SU-DHL-6 (cell line): ENCODE measurements around the gene WNT8A.
"Not testable (repeated sequence)": the region's sequence is repeated elsewhere in the genome, so short reads cannot be mapped to it uniquely, and the experiment has no call there.

Experiments used
- H2AFZ ChIP-seq: fragments of 200-600 bp; sonication (generic); 2 replicates; pipeline ENCODE4 v1.6.1; 2014; ENCODE audit warnings: low read depth, mild to moderate bottlenecking, moderate library complexity, mixed read lengths, antibody characterized with exemption, low read length; ENCODE audit not compliant: severe bottlenecking
- H3F3A ChIP-seq: fragments of 200-600 bp; shearing (Covaris generic); 2 replicates; pipeline ENCODE4 v1.6.0; 2016; ENCODE audit warnings: antibody characterized with exemption, mild to moderate bottlenecking; ENCODE audit not compliant: insufficient read depth
- H3K27ac ChIP-seq: fragments of 200-600 bp; sonication (generic); 2 replicates; pipeline ENCODE4 v1.5.1; 2016; ENCODE audit warnings: low read depth, mild to moderate bottlenecking, low read length, moderate library complexity, mixed read lengths
- H3K27me3 ChIP-seq: fragments of 200-600 bp; sonication (generic), shearing (Covaris generic); 2 replicates; pipeline ENCODE4 v1.6.0; 2014; ENCODE audit warnings: mild to moderate bottlenecking, low read length
- H3K36me3 ChIP-seq: fragments of 200-600 bp; sonication (generic); 2 replicates; pipeline ENCODE4 v1.6.1; 2014; ENCODE audit warnings: mild to moderate bottlenecking, low read length, mixed read lengths
- H3K4me2 ChIP-seq: fragments of 300-600, 200-600 bp; shearing (Covaris generic), sonication (generic); 2 replicates; pipeline ENCODE4 v1.6.0; 2014; ENCODE audit warnings: low read length, low read depth, mild to moderate bottlenecking; ENCODE audit not compliant: poor library complexity, severe bottlenecking
- H3K4me3 ChIP-seq: fragments of 200-600 bp; sonication (generic); 2 replicates; pipeline ENCODE4 v1.5.1; 2014; ENCODE audit warnings: antibody characterized with exemption, low read length, mild to moderate bottlenecking, mixed read lengths; ENCODE audit not compliant: insufficient read depth, poor library complexity, severe bottlenecking
- H3K79me2 ChIP-seq: fragments of 200-600 bp; sonication (generic); 2 replicates; pipeline ENCODE4 v1.6.1; 2014; ENCODE audit warnings: mild to moderate bottlenecking, low read length, moderate library complexity; ENCODE audit not compliant: insufficient read depth
- H3K9ac ChIP-seq: fragments of 200-600 bp; sonication (generic); 2 replicates; pipeline ENCODE4 v1.7.0; 2014; ENCODE audit warnings: mild to moderate bottlenecking, low read length
- H3K9me2 ChIP-seq: fragments of 200-600 bp; sonication (generic); replicated peaks from 2 replicates; pipeline ENCODE4 v1.6.1; 2014; ENCODE audit warnings: low read length; ENCODE audit not compliant: insufficient read depth
- H3K9me3 ChIP-seq: fragments of 200-600 bp; sonication (generic); 2 replicates; pipeline ENCODE4 v1.6.1; 2014; ENCODE audit warnings: low read length, mixed read lengths; ENCODE audit not compliant: insufficient read depth
- H4K20me1 ChIP-seq: fragments of 200-600 bp; sonication (generic); 2 replicates; pipeline ENCODE4 v1.6.1; 2014; ENCODE audit warnings: low read depth, mild to moderate bottlenecking, antibody characterized with exemption, low read length, moderate library complexity, mixed read lengths
- CTCF ChIP-seq: fragments of 200-600 bp; sonication (generic); IDR thresholded peaks from one replicate; pipeline ENCODE4 v1.5.1; 2017; ENCODE audit warnings: antibody characterized with exemption, mild to moderate bottlenecking, low read length, moderate library complexity; ENCODE audit not compliant: insufficient read depth, poor library complexity, severe bottlenecking
- EZH2phosphoT487 ChIP-seq: fragments of 200-600 bp; sonication (generic), shearing (Covaris generic); conservative IDR thresholded peaks from 2 replicates; pipeline ENCODE4 v1.6.1; 2018; ENCODE audit warnings: mild to moderate bottlenecking, antibody characterized with exemption, low read length, moderate library complexity, mixed read lengths

Gene WNT8A

DNA sequence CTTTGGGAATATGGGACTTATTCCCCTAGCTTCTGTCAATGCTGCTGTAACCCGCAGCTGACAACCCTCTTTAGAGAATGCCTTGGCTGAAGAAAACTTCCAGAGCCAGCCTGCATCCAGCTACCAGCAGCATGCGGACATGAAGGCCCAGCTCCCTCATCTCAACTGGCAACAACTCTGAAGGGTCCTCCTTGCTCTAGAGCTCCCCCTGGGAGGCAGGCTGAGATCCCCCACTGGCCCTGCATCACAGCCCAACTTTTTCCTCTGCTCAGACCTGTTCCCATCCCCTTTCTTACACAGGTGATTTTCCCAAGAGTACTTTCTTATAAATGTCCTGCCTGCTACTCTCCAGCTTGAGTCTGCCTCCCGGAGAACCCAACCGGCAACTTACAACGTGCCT, 18.7 kb upstream of the WNT8A start:
- peak; percentile 42 for TF ChIP-seq CTCF
- TF ChIP-seq EZH2phosphoT487, result no peak
- Histone ChIP-seq H3F3A (no peaks in the 10 kb centered on the region), H3K27ac (no peak overlapping the region), H4K20me1 (no peaks in the 10 kb centered on the region), H3K9ac (no peak overlapping the region), H3K9me3 (no peaks in the 10 kb centered on the region), H3K4me2 (no peak overlapping the region), H3K4me3 (no peak overlapping the region), H2AFZ (no peak overlapping the region), H3K27me3 (no peaks in the 10 kb centered on the region), H3K9me2 (no peaks in the 10 kb centered on the region), H3K79me2 (no peaks in the 10 kb centered on the region), H3K36me3 (no peaks in the 10 kb centered on the region)

DNA sequence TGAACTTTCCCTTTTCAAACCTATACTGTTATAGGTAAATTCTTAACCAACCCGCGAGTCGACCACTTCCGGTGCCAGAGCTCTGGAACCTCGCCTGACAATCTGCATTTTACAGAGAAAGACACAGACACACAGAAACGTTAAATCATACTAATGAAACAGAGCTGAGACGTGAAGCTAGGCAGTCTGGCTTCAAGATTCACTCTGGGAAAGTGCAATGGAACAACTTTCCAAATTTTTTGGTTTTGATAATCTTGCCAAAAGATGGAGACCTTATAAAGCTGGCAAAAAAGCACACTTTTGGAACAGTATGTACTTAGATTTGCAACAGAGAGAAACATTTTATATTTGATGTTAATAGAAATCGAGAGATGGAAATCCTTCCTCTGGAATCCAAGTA, 15.9 kb upstream of the WNT8A start:
- H3K9me3 ChIP-seq, result no peaks in the 10 kb centered on the region
- no peak overlapping the region for H3K4me2 ChIP-seq
- H3F3A ChIP-seq, result no peaks in the 10 kb centered on the region
- no peak overlapping the region for H3K4me3 ChIP-seq
- H3K27me3 ChIP-seq, result no peaks in the 10 kb centered on the region
- H3K9ac ChIP-seq, result no peak overlapping the region
- no peak overlapping the region for H2AFZ ChIP-seq
- no peaks in the 10 kb centered on the region for H4K20me1 ChIP-seq
- H3K9me2 ChIP-seq, result no peaks in the 10 kb centered on the region
- no peaks in the 10 kb centered on the region for H3K79me2 ChIP-seq
- TF ChIP-seq EZH2phosphoT487, result no peak
- TF ChIP-seq CTCF, result no peak
- no peak overlapping the region for H3K27ac ChIP-seq
- no peaks in the 10 kb centered on the region for H3K36me3 ChIP-seq

DNA sequence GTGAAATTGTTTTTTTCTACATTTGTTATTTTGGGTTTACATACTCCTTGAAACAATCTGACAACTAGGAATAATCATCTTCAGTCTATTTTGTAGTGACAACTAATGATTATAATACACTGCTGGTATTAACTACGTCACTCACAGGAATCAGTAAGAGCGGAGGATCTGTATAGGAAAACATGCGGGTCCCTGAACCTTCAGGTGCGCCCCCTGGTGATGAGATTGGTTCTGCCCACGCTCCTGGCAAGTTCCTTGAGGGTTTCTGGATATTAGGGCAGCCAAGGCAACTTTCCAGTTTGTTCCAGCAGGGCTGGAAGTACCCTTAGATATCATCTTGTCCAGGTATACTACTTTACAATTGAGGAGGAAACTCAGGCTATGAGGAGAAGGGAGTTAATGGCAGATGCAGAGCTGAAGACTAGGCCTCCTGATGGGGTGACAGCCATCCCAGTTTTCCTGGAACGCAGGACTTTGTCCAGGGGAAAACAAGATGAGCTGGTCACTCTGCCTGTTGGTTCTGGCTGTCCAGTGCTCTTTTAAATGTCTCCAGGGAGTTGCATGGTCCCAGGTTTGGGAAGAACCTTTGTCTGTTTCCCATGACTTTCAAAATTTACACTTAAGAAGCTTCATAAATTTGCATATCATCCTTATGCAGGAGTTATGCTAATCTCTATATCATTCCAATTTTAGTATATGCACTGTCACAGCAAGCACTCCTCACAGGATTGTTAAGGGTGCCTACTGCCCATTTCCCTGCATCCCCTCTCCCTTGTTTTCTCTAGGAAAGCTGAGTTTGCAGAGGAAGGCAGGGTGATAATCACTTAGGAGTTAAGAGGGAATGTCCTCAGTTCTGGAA, 14.9 kb upstream of the WNT8A start:
- no peak overlapping the region for H3K27ac ChIP-seq
- no peaks in the 10 kb centered on the region for H3K27me3 ChIP-seq
- H3K9me3 ChIP-seq, result no peaks in the 10 kb centered on the region
- TF ChIP-seq CTCF, result peak; percentile 88
- TF ChIP-seq EZH2phosphoT487, result no peak
- no peaks in the 10 kb centered on the region for H3F3A ChIP-seq
- H4K20me1 ChIP-seq, result no peaks in the 10 kb centered on the region
- no peak overlapping the region for H3K4me3 ChIP-seq
- no peaks in the 10 kb centered on the region for H3K9me2 ChIP-seq
- no peaks in the 10 kb centered on the region for H3K79me2 ChIP-seq
- no peak overlapping the region for H2AFZ ChIP-seq
- no peak overlapping the region for H3K9ac ChIP-seq
- no peak overlapping the region for H3K4me2 ChIP-seq
- H3K36me3 ChIP-seq, result no peaks in the 10 kb centered on the region

DNA sequence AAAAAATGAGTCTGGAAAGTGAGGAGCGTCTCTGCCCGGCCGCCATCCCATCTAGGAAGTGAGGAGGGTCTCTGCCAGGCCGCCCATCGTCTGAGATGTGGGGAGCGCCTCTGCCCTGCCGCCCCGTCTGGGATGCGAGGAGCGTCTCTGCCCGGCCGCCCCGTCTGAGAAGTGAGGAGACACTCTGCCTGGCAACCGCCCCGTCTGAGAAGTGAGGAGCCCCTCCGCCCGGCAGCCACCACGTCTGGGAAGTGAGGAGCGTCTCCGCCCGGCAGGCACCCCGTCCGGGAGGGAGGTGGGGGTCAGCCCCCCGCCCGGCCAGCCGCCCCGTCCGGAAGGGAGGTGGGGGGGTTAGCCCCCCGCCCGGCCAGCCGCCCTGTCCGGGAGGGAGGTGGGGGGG, 13.8 kb upstream of the WNT8A start:
- H3K4me3 ChIP-seq, H3K9ac ChIP-seq: not testable (repeated sequence)

More for the DNA sequence above, 13.8 kb upstream of the WNT8A start:
- not testable (repeated sequence) for H3K27me3 ChIP-seq, H4K20me1 ChIP-seq, H3K4me2 ChIP-seq, H3K36me3 ChIP-seq, H3K27ac ChIP-seq, H2AFZ ChIP-seq, H3K9me3 ChIP-seq, H3K9me2 ChIP-seq, H3F3A ChIP-seq, H3K79me2 ChIP-seq
